GM12878 (cell line): ENCODE results near the gene BPIFA1. TPM values are rescaled to one million over a fixed set of nuclear protein-coding genes. Genes with fewer than 3 reads are reported as not detected.

ENCODE experiments used
- ATAC-seq: fragments of 200-7000 bp; cut with Tn5 transposase; 3 replicates; pipeline ENCODE4 v1.9.1; 2020; ENCODE audit warnings: mild to moderate bottlenecking, moderate library complexity
- BruUV-seq: library from RNA; stranded (reverse); fragments of 400-500 nt; replicated peaks from 2 replicates; lab custom pipeline; 2021; lab: Mats Ljungman, UMichigan
- CTCF ChIA-PET: fragments of 300-600 bp; sonication (Branson Sonifier 250); formaldehyde crosslinking; extraction: SDS; loops from one replicate; lab custom pipeline; 2021; ENCODE audit warnings: inconsistent platforms; lab: Yijun Ruan, JAX
- POLR2A ChIA-PET: fragments of 350-600 bp; formaldehyde crosslinking; extraction: SDS; loops from one replicate; lab custom pipeline; 2021; ENCODE audit warnings: inconsistent platforms; lab: Charles Lee
- RAD21 ChIA-PET: fragments of 300-600 bp; sonication (Branson Sonifier 250); formaldehyde crosslinking; loops from one replicate; lab custom pipeline; 2023; ENCODE audit warnings: antibody characterized with exemption; ENCODE audit not compliant: unreplicated experiment; lab: Charles Lee
- SMC1A ChIA-PET: fragments of 300-600 bp; sonication (Branson Sonifier 250); formaldehyde crosslinking; loops from one replicate; lab custom pipeline; 2023; ENCODE audit not compliant: unreplicated experiment, uncharacterized antibody; lab: Charles Lee
- DNase-seq: peaks from one replicate; pipeline ENCODE4 v3.0.0-alpha.2; 2011; ENCODE audit warnings: low read depth, low spot score
- FAIRE-seq: peaks from 3 replicates; lab custom pipeline; 2011; peaks lifted over from hg19 to GRCh38; lab: Jason Lieb, UNC
- H2AFZ ChIP-seq: 2 replicates; pipeline ENCODE4 v1.6.0; 2011; ENCODE audit warnings: low read depth, low read length, control low read depth; ENCODE audit not compliant: control insufficient read depth
- H3K27ac ChIP-seq: 2 replicates; pipeline ENCODE4 v1.5.1; 2011; ENCODE audit warnings: control low read depth; ENCODE audit not compliant: control insufficient read depth, insufficient read depth
- H3K27me3 ChIP-seq, 2 experiments: replicated peaks in 1 of 2; 2 replicates each; pipeline versions ENCODE4 v1.6.0 to v1.6.1; 2011; ENCODE audit warnings: low read length in 1 of 2; ENCODE audit not compliant: control insufficient read depth in 2 of 2, insufficient read depth in 2 of 2
- H3K36me3 ChIP-seq, 2 experiments: 2 replicates each; pipeline ENCODE4 v1.5.1; 2011; ENCODE audit warnings: low read length in 1 of 2; ENCODE audit not compliant: control insufficient read depth in 2 of 2, insufficient read depth in 2 of 2
- H3K4me1 ChIP-seq: 2 replicates; pipeline ENCODE4 v1.6.1; 2011; ENCODE audit warnings: mild to moderate bottlenecking, low read length, moderate library complexity, mixed read lengths; ENCODE audit not compliant: control insufficient read depth, insufficient read depth
- H3K4me2 ChIP-seq: 2 replicates; pipeline ENCODE4 v1.6.0; 2011; ENCODE audit warnings: control low read depth; ENCODE audit not compliant: control insufficient read depth, insufficient read depth
- H3K4me3 ChIP-seq: fragments of 200-600 bp; sonication (generic); 2 replicates; pipeline ENCODE4 v1.5.1; 2016
- H3K79me2 ChIP-seq: 2 replicates; pipeline ENCODE4 v1.6.0; 2011; ENCODE audit warnings: low read length; ENCODE audit not compliant: control insufficient read depth, insufficient read depth
- H3K9ac ChIP-seq: 2 replicates; pipeline ENCODE4 v1.8.0; 2011; ENCODE audit warnings: low read length, control low read depth, mixed read lengths; ENCODE audit not compliant: control insufficient read depth, insufficient read depth
- H3K9me3 ChIP-seq: replicated peaks from 3 replicates; pipeline ENCODE4 v1.5.1; 2011; ENCODE audit warnings: mild to moderate bottlenecking, low read length; ENCODE audit not compliant: control insufficient read depth, insufficient read depth
- H4K20me1 ChIP-seq: 2 replicates; pipeline ENCODE4 v1.6.0; 2011; ENCODE audit not compliant: control insufficient read depth, insufficient read depth
- HDAC2 ChIP-seq: fragments of 200-600 bp; sonication (generic); IDR thresholded peaks from 2 replicates; pipeline ENCODE4 v1.6.1; 2017
- NBN ChIP-seq: fragments of 450-650 bp; IDR thresholded peaks from 2 replicates; pipeline ENCODE4 v1.6.1; 2016
- POLR2AphosphoS2 ChIP-seq: IDR thresholded peaks from 2 replicates; pipeline ENCODE4 v1.6.1; 2011; ENCODE audit warnings: low read depth, mild to moderate bottlenecking, low read length, improper control_type of control experiment, moderate library complexity
- TARDBP ChIP-seq: IDR thresholded peaks from 2 replicates; pipeline ENCODE4 v1.6.1; 2016; ENCODE audit warnings: borderline replicate concordance
- YBX1 ChIP-seq: fragments of 450-650 bp; IDR thresholded peaks from 2 replicates; pipeline ENCODE4 v1.6.1; 2016; ENCODE audit warnings: antibody characterized with exemption
- ZBTB11 ChIP-seq: fragments of 450-650 bp; formaldehyde crosslinking; IDR thresholded peaks from 2 replicates; pipeline ENCODE4 v1.5.0; 2022; ENCODE audit warnings: mild to moderate bottlenecking, missing genetic modification characterization
- ZNF592 ChIP-seq: fragments of 450-650 bp; IDR thresholded peaks from 2 replicates; pipeline ENCODE4 v1.6.1; 2017; ENCODE audit warnings: mild to moderate bottlenecking, moderate library complexity
- WGBS: methylation state at CpG from one replicate; pipeline ENCODE4 v1.1.6; 2016; ENCODE audit warnings: low lambda C conversion rate; ENCODE audit not compliant: insufficient replicate concordance, insufficient coverage; ENCODE audit errors: missing lambda C conversion rate; 5-methylcytosine and 5-hydroxymethylcytosine counted together
- in situ Hi-C: fragments of 300-500 bp; cut with MboI; formaldehyde crosslinking; loops from 9 replicates; pipeline ENCODE4 v1.14.3; 2018; ENCODE audit warnings: mixed read lengths
- intact Hi-C: fragments of 100-400 bp; cut with micrococcal nuclease; formaldehyde crosslinking; loops from one replicate; pipeline ENCODE4 v1.14.2; 2022; ENCODE audit not compliant: unreplicated experiment
- polyA plus RNA-seq, 11 experiments: library from polyadenylated mRNA; depleted of rRNA in 4 of 11; unstranded in 6 of 11; stranded (reverse) in 5 of 11; fragments of >200 nt; fragmentation: Nextera tagmentation in 4 of 11; fragmentation: Illumina TruSeq in 1 of 11; extraction: Ambion mirVana in 4 of 11; extraction: Trizol in 1 of 11; gene quantifications; 1 replicate in 1 of 11; 2 replicates in 10 of 11; pipeline versions ENCODE4 v1.2.1 to v1.2.3, GENCODE V29; 2011 to 2016; ENCODE audit warnings: inconsistent platforms in 2 of 11, missing spikeins in 2 of 11, low read depth in 1 of 11
- total RNA-seq, 4 experiments: library from RNA; depleted of rRNA in 3 of 4; stranded (reverse); fragments of >200 nt in 3 of 4; fragmentation: Illumina TruSeq in 1 of 4; extraction: Trizol in 1 of 4; gene quantifications; 2 replicates each; pipeline versions ENCODE4 v1.2.1 to v1.2.3, GENCODE V29; 2013 to 2021

Gene BPIFA1
- total and polyA plus RNA-seq, 10 of the 15 experiments (the other 5 are each of a cell fraction or from before 2014, with no cell fraction given), result not detected

- Histone ChIP-seq H3K4me2 (no peak overlapping the region), H3K9me3 (no peaks in the 10 kb centered on the region), H3K9ac (no peak overlapping the region), H3K27ac (no peak overlapping the region), H3K4me1 (no peaks in the 10 kb centered on the region), H2AFZ (no peak overlapping the region), H3K36me3 (no peaks in the 10 kb centered on the region), H3K79me2 (no peaks in the 10 kb centered on the region), H4K20me1 (no peaks in the 10 kb centered on the region), H3K27me3 (peaks cover 7% of the 10 kb centered on the region in 2 experiments; a peak in 3 of 4 replicates), H3K4me3 (no peak overlapping the region)
- SMC1A ChIA-PET, result no interaction called here
- BruUV-seq, result no TSS peak
- TF ChIP-seq HDAC2 (no peak), TARDBP (no peak), ZNF592 (no peak), NBN (no peak), YBX1 (no peak), POLR2AphosphoS2 (no peak), ZBTB11 (CRISPR knock-in tag) (no peak)
- CTCF ChIA-PET, result no interaction called here
- RAD21 ChIA-PET, result no interaction called here
- DNase-seq (no peak), ATAC-seq (no peak), FAIRE-seq (no peak)
- in situ Hi-C loops (no loop called here), intact Hi-C loops (no loop called here)
- 38% methylated on average over 9 of the region's 9 CpGs for WGBS
- POLR2A ChIA-PET, result no interaction called here
Observed at GRCh38 chr20:33280000-33280680, 44.3 kb downstream of the BPIFA1 start.
